AG08395 (cell line): ENCODE results near the gene ENTPD8.

ENCODE experiments used
- DNase-seq: peaks from one replicate; pipeline ENCODE4 v3.0.0; 2012; ENCODE audit warnings: mixed read lengths, low spot score

ENTPD8 gene

DNA sequence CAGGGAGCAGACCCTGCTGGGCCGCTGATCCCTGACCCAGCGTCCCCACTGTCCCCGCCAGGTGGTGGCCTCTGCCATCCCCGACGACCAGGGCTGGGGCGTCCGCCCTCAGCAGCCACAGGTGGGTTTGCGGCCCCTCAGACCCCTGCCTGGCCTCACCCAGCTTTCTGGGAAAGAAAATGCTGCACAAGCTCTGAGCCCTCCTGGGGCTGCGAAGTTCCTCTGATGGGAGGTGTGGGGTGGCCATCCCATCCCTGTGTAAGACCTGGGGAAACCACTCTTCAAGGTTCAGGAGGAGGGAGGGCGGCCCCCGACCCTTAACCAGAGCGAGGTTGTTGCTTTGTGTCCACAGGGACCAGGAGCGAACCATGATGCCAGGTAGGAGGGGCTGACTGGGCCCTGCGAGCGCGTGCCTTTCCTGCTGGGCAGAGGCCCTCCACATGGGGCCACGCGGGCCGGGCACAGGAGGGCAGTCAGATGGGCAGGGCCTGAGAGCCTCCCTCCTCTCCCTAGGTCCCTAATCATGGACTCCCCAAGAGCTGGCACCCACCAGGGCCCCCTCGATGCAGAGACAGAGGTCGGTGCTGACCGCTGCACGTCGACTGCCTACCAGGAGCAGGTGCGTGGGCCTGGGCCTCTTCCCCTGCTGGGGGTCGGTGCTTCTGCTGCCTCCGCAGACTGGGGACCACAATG is 10.3 kb downstream of the ENTPD8 start:
- no peak for DNase-seq

DNA sequence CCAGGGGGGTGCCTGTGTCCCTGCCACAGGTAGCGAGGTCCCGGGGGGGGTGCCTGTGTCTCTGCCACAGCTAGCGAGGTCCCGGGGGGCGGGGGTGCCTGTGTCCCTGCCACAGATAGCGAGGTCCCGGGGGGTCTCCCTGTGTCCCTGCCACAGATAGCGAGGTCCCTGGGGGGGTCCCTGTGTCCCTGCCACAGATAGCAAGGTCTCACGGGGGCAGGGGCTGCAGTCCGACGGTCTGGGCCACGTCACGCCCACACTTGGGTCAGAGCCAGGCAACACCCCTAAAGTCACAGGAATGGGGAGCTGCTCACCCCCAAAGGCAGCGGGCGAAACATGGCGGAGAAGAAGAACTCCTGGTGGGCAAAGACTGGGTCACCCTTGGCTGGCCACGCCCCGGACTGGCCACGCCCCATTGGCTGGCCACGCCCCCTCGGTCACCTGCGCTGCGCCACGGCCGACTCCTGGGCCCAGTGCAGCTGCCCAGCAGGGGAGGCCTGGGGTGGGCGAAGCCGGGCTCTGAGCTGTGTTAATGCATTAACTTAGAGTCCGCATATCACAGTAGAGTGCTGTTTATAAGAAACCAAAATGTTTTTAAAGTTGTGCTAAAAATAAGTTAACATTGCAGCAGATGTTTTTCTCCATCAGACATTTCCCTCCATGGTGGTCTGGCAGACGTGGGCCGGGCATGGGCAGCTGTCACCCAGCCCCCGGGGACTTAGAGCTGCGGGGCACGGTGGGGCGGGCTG is 11.0 kb downstream of the ENTPD8 start:
- DNase-seq = no peak

DNA sequence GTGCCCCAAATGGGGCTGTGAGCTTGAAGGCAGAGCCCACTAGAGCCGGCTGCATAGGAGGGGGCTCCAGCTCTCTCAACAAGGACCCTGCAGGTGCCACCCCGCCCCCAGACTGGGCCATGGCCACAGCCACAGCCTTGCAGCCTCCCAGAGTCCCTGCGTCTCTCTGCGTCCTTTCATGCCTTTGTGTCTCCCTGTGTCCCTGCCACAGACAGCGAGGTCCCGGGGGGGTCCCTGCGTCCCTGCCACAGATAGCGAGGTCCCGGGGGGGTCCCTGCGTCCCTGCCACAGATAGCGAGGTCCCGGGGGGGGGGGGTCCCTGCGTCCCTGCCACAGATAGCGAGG is 11.6 kb downstream of the ENTPD8 start:
- DNase-seq = no peak

DNA sequence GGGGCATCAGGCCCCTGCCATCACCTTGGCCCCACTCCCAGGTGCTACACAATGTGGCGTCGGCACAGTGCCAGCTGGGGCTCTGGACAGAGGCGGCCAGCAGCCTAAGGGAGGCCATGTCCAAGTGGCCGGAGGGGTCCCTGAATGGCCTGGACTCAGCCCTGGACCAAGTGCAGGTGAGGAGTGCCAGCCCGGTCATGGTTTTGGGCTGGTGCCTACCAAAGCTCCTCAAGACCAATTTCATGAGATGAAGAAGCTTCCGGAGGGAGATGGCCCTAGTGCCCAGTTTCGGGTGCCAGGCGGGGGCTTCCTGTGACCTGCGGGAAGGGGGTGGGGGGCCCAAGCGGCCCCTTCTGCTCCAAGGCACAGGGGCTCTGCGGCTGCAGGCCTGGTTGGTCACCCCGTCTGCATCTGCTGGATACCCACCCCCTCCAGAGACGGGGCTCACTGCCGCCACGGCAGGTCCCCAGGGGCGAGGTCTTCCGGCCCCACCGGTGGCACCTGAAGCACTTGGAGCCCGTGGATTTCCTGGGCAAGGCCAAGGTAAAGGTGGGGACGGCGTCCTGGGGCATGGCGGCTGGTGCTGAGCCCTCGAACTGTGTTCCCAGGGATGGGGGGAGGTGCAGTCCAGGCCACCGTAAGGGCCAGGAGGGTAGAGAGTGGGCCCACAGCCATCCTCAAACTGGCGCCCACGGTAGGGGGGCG is 12.2 kb downstream of the ENTPD8 start:
- DNase-seq = no peak

DNA sequence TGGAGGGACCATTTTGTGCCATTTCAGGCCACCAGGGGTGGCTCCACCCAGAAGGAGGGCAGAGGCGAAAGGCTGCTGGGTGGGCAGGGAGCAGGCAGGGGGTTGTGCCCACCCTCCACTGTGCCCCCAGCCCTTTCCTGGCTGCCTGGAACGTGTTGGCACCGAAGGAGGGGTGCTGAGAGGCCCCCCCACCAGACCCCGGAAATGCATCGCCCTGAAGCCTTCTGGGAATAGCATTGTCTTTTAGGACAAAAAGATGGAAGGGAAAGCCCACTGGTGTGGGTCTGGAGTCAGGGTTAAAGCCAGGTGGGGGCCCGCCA is 12.9 kb downstream of the ENTPD8 start:
- no peak for DNase-seq

DNA sequence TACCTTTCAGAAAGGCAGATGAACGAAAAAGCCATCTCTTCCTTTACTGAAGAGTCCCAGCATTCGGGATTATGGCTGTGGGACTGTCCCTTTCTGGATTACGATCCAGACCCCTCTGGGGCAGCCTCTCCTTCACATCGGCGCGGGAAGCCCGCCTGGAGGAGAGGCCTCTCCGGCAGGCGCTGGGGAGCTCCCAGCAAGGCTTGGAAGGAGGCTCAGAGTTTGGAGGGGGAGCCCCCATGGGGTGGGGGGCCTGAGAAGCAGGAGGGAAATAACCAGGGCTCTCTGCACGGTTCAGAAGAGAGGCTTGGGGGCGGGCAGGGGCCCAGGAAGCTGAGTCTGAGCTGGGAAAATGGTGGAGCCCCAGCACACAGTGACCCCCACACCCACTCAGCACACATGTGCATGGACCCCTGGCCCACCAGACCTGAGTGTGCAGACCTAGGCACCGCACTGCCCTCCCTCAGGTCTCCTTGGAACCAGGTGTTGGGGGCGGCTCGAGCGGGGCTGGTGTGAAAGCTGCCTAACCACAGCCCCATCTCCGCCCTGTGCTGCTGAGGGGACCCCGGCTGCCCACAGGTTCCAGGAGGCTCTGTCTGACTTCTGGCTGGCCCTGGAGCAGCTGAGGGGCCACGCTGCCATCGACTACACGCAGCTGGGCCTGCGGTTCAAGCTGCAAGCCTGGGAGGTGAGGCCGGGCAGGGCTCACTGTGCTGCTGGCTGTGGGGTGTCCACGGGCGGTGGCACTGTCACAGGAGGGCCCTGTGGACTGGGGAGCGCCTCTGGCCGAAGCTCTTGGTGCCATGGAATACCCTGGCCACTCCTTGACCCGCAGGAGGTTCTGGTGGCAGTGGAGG is 13.5 kb downstream of the ENTPD8 start:
- DNase-seq = no peak

DNA sequence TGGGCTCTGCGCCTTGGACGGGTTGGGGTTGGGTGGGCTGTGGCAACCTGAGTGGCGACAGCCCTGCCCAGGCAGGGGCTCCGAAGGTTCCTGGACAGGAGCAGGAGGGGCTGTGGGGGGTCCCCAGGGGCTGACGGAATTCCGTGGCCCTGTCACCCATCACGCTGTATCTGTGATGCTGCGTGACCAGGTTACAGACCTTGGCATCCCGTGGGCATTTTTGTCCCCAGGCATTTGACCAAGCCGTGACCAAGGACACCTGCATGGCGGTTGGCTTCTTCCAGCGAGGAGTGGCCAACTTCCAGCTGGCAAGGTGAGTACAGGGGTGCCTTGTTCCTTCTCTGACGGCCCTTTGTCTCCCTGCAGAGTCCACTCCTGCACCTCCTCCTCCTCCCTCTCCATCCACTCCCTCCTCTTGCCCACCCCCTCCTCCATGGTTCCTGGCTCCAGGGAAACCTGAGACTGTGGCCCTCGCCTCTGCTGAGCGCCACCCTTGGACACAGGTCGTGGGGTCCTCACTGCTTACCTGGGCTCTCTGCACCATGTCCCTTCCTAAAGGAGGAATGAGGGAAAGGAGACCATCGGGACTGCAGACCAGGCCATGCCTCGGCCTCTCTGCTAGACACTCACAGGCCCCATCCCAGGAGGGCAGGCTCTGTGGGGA is 15.0 kb downstream of the ENTPD8 start:
- DNase-seq = no peak

DNA sequence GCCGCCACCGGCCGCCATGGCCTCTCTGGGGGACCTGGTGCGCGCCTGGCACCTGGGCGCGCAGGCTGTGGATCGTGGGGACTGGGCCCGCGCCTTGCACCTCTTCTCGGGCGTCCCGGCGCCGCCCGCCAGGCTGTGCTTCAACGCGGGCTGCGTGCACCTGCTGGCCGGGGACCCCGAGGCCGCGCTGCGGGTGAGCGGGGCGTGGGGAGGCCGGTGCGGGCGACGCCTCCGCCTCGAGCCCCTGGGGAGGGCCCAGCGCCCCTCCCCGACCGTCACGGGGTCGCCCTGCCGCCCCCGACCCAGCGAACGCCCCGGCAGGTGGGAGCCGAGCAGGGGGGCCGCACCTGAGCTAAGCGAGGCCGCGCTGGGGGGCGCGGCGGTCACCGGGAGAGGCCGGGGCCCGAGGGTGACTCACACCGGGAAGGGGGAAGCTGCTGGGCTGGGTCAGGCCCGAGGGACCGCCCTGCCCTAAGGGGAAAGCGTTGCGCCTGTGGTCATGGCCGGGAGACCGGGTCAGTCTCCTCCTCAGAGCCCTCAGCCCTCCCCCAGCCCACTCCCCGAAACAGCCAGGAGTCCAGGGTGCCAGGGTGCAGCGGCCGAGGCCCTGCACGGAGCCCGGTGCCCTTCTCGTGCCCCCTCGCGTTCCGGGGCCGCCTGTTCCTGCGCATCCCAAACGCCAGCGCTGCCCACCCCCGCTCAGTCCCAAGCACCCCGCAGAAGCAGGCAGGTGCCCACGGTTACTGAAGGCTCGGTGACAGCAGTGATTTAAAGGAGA is 17.5 kb downstream of the ENTPD8 start:
- DNase-seq = peak; percentile 20

DNA sequence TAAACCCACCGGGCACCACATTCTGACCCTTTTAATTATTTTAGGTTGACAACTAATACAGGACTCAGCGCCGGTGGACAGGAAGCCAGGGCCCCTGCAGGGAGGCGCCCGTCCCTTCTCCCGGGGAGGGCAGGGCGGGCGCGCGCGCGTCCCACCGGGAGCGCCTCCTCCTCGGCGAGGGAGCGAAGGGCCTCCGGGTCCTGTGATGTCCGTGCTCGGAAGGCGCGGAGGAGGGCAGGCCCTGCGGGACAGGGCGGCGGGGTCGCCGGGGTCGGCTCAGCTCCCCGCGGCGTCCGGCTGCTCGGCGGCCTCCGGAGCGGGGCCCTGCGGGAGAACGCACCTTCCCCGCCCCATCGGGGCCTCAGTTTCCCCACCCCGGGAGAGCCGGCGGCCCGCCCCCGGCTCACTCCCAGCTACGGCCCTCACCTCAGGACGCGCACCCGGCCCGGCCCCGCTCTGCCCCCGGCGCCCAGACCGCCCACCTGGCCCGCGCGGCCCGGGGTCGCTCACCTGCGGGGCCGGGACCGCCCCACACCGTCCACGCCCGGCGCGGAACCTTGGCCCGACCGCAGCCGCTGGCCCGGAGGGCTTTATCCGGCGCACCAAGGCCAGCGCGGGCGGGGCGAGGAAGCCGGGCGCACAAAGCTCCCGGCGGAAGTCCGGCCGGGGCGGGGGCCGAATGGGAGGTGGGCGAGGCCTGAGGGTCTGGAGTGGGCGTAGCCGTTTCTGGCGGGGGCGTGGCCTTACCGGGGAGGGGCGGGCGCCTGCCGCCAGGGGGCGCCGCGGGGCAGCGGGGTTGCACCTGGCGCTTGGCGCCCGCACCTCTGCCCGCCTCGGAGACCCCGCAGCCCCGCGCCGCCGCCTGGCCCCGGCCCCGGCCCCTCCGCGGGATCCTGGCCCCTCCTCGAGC is 18.3 kb downstream of the ENTPD8 start, which contains the start of the genes EXD3 and NOXA1:
Gene EXD3, minus strand, starts transcription at position 559 of the 910 bp plus-strand sequence. CDS start 27,805 bp downstream, outside the sequence.
Gene NOXA1, plus strand, starts transcription at position 790 of the 910 bp plus-strand sequence. CDS start 137 bp downstream, outside the sequence.
- peak; percentile 97 for DNase-seq

DNA sequence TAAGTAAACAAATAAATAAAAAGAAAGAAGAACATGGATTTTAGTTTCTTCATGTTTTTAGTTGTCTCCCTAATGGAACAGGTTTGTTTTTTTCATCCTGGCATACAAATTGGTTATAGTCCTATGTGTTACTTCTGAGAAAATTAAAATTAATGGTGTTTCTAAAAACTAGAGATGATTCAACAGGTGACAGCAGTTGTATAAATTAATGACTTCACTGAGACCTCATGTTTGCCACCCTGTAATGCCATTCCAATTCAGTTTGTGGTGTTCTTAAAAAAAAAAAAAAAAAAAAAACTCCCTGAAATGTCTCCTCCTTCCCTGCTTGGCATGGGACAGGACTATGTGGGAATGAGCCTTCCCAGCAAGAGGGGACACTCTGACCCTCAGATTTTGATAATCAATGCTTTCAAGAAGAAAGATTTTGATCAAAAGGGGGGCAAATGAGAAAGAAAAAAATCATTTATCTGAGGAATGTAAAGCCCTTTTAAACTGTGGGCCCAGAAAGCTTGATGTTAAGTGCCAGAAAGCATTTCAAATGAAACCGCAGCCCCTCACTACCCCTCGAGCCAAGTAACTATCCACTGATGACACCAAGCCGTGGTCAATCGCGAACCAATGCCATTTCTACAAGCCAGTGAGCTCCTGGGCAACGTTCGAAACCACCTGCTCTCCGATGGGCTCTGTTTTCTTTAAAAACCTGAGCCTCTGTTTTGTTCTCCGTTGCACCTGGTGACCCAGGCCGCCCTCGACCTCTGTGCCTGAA is 19.1 kb downstream of the ENTPD8 start:
- DNase-seq = no peak

DNA sequence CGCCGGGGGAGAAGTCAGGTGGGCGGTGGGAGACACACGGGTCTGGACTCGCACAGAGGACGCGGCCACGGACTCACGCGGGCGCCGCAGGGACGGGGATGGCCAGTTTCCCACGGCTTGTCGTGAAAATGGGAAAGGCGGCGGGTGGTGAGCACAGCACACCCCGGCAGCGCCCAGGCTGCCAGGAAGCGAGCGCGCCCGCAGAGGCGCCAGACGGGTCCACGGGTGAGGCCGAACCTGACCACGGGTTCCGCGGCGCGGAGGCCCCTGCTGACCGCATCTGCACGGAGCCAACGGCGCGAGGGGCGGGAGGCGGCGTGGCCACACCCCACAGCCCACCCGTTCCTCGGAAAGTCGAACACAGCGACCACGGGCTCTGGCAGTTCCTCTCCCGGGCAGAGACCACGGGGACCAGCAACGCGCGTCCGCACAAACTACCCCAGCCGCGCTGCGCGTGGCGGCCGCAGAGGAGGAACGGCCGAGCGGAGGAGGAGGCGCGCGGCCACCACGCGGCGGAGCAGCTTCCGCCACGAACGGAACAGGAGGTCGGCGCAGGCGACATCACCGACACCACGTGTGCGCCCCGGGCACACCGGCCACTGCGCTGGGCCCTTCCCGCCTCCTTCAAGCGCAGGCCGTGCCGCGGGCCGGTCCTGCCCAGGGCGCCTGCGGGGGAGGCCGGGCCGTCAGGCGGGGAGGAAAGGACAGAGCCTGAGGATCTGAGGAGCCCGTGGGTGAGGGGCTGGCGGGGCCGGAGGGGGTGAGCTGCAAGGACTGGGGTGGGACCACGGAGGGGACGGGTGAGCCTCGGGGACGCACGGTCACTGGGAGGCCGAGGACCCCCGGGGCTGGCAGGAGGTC is 23.8 kb downstream of the ENTPD8 start:
- DNase-seq = no peak

DNA sequence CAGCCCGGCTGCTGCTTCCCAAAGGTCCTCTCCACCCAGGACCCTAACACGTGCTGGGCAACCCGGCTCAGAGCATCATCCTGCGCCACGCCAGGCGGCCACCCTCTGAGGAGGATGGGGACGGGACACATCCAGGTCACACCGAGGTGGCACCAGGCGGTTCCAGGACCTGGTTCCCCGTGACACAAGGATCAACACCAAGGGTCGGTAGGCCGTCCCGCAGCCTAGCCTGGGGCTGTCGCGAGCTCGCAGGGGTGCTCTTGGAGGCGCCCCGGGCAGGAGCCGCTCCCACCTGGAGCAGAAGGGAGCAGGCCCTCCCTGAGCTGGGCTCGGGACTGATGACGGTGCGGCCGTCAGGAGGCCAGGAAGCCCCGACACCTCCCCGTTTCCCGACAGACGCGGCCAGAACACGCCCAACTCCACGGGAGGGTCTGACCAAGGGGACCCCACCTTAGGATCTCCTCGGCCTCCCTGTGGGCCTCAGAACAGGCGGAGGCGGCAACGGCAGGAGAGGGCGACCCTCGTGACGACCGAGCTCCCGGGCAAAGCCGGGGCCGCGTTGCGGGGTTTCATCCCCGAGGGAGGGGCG is 24.5 kb downstream of the ENTPD8 start:
- no peak for DNase-seq

DNA sequence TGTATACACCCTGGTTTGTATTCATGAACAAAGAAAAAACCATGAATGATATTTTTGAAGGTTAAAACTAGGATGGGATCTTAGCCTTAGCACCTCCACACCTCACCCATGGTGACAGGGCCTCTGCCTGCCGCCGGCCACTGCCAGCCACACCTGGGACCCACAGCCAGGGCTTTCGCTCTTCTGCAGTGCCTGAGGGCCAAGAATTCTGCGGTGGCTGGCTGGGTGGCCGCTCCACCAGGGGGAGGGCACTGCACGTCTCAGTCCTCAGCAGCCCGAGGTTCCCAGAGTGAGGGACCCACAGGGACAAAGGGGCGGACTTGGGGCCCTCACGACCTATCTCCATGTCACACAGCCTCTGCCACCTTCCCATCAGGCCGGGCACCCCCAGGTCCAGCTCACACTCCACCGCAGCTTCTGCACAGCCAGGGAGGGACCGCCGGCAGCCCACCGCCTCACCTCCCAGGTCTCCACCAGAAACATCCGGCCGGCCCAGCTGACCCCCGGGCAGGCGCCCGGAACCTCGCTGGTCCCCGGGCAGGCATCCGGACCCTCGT is 25.1 kb downstream of the ENTPD8 start:
- DNase-seq = no peak

DNA sequence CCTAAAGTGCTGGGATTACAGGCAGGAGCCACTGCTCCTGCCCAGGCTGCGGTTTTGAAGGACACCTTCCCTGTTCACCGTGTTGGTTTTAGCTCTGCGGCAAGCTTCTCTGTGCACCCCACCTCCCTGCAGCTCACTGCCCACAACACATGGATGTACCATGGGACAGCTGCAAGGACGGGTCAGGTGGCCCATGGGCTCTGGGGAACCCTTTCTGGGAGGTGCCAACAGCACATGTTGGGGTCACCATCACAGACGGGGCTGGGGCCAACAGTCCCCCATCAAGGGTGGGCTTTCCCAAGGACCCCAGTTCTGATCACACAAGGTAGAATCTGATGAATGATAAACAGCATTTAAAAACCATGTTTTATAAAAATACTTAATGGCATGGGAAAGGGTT is 25.7 kb downstream of the ENTPD8 start:
- no peak for DNase-seq

DNA sequence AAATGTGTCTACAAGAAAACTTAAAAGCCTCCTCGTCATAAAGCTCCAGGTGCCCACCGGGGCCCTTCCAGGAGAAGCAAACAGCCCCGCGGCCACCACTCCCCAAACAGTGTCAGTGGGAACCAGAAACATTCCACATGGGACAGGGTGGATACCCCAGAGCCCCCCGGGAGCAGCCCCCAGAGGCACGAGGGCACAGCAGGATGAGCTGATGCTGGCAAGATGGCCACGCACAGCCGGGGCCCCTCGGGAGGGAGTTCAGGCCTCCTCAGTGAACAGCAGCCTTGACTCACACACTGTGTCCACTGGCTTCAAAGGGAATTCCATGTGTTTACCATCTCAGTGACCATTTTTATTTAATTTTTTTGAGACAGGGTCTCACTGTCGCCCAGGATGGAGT is 28.7 kb downstream of the ENTPD8 start:
- no peak for DNase-seq

DNA sequence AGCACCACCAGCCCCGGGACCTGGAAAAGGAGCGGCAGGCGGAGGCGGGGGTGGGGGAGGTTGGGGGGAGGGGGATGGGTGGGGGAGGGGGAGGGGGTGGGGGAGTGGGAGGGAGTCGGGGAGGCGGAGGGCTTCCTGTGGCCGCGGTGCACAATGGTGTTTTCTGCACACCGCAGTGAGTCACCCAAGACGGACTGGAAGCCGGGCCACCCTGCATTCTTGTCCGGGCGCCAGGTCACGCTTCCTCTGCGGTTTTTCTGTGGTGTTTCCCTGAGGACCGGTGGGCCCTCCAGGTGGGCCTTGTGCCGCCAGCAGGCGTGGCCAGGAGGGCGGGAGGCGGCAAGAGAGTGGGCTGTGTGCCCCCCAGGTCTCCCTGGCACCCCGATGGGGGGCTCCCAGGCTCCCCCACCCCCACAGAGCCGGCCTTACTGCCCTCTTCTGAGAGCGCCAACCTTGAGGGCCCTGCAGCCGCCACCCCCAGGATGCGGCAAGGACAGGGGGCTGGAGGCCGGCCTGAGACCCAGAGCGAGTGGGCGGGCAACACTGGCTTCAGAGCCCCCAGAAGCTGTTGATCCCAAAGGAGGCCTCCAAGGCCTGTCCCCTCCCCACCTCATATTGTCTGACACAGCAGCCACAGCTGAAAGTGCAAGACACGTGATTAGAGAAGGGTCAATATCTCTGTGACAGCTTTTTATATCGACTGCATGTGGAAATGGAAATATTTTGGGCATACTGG is 29.3 kb downstream of the ENTPD8 start:
- DNase-seq = peak; percentile 78

DNA sequence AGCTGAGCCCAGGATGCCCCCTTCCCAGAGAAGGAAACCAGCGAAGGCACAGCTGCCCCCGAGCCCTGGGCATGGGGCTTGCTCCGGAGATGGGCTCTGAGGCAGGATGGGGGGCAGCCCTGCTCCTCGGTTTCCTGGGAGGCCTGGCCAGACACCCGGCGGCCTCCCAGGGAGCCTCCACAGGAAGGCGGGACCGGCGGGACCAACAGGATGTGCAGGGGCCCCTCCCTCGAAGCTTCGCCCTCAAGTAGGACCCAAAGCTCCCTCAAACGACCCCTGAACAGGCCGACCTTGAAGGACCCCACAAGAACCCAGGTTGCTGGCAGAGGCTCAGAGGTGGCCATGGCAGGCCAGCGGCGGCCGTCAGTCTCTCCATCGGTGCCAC is 29.9 kb downstream of the ENTPD8 start:
- DNase-seq = no peak
